CD14-positive monocyte (primary cell): ENCODE results near the gene FLYWCH2. TPM values are rescaled to one million over a fixed set of nuclear protein-coding genes. Genes with fewer than 3 reads are reported as not detected.
"Not testable (repeated sequence)": the region's sequence is repeated elsewhere in the genome, so short reads cannot be mapped to it uniquely, and the experiment has no call there.

Source experiments
- DNase-seq, 3 donors: peaks; one replicate each; pipeline ENCODE4 v3.0.0-alpha.2; 2011 to 2022
- H2AFZ ChIP-seq: 2 replicates; pipeline ENCODE4 v1.6.0; 2012; ENCODE audit warnings: mild to moderate bottlenecking, low read depth, low read length, inconsistent platforms; ENCODE audit not compliant: insufficient read depth, poor library complexity, severe bottlenecking
- H3K27ac ChIP-seq, 2 donors: 1 replicate in 1 of 2; 2 replicates in 1 of 2; pipeline ENCODE4 v1.5.1; 2012 to 2013; ENCODE audit warnings: low read length in 2 of 2, control low read depth in 1 of 2, inconsistent platforms in 1 of 2, low read depth in 1 of 2, mild to moderate bottlenecking in 1 of 2
- H3K27me3 ChIP-seq, 2 donors: one replicate each; pipeline versions ENCODE4 v1.6.0 to v1.6.1; 2011 to 2013; ENCODE audit warnings: low read length in 2 of 2; ENCODE audit not compliant: control insufficient read depth in 2 of 2, insufficient read depth in 2 of 2
- H3K36me3 ChIP-seq, 2 donors: replicated peaks in 1 of 2; 1 replicate in 1 of 2; 2 replicates in 1 of 2; pipeline versions ENCODE4 v1.5.1 to v1.6.1; 2012 to 2013; ENCODE audit warnings: low read length in 2 of 2, control low read depth in 1 of 2, inconsistent platforms in 1 of 2, mild to moderate bottlenecking in 1 of 2; ENCODE audit not compliant: insufficient read depth in 2 of 2, control insufficient read depth in 1 of 2
- H3K4me1 ChIP-seq, 2 donors: 1 replicate in 1 of 2; 2 replicates in 1 of 2; pipeline versions ENCODE4 v1.5.1 to v1.6.1; 2012 to 2013; ENCODE audit warnings: low read length in 2 of 2, control low read depth in 1 of 2, inconsistent platforms in 1 of 2, mild to moderate bottlenecking in 1 of 2, moderate library complexity in 1 of 2; ENCODE audit not compliant: insufficient read depth in 2 of 2, control insufficient read depth in 1 of 2
- H3K4me2 ChIP-seq: replicated peaks from 2 replicates; pipeline ENCODE3; 2012; ENCODE audit warnings: low read length, moderate library complexity, mild to moderate bottlenecking; ENCODE audit not compliant: poor library complexity, severe bottlenecking; ENCODE audit errors: extremely low read depth
- H3K4me3 ChIP-seq, 3 experiments: fragments of 200-600 bp in 1 of 3; sonication (generic) in 1 of 3; replicated peaks in 1 of 3; 1 replicate in 2 of 3; 2 replicates in 1 of 3; pipeline ENCODE4 v1.5.1; 2011 to 2013; ENCODE audit warnings: low read length in 3 of 3, mild to moderate bottlenecking in 3 of 3, control low read depth in 2 of 3, low read depth in 2 of 3, inconsistent platforms in 1 of 3, moderate library complexity in 1 of 3
- H3K79me2 ChIP-seq: 2 replicates; pipeline ENCODE4 v1.6.0; 2012; ENCODE audit warnings: mild to moderate bottlenecking, control low read depth, inconsistent platforms, low read length, moderate library complexity; ENCODE audit not compliant: insufficient read depth
- H3K9ac ChIP-seq: 2 replicates; pipeline ENCODE4 v1.6.0; 2017; ENCODE audit warnings: low read length, mild to moderate bottlenecking; ENCODE audit not compliant: insufficient read depth, poor library complexity, severe bottlenecking
- H3K9me3 ChIP-seq, 2 donors: replicated peaks in 1 of 2; 1 replicate in 1 of 2; 2 replicates in 1 of 2; pipeline versions ENCODE4 v1.5.1 to v1.6.1; 2012 to 2013; ENCODE audit warnings: low read length in 2 of 2, control low read depth in 1 of 2; ENCODE audit not compliant: control insufficient read depth in 1 of 2, insufficient read depth in 1 of 2
- H4K20me1 ChIP-seq: 2 replicates; pipeline ENCODE4 v1.6.0; 2012; ENCODE audit warnings: mild to moderate bottlenecking, low read length, control low read depth, moderate library complexity; ENCODE audit not compliant: insufficient read depth
- H3K27ac Mint-ChIP-seq, 7 donors: one replicate each; pipeline ENCODE4 v1.8.0; 2020; ENCODE audit warnings: mild to moderate bottlenecking in 7 of 7, mixed read lengths in 7 of 7, moderate library complexity in 6 of 7, inconsistent platforms in 2 of 7
- H3K27me3 Mint-ChIP-seq, 3 donors: one replicate each; pipeline ENCODE4 v1.8.0; 2021 to 2022; ENCODE audit warnings: low read depth in 3 of 3, mild to moderate bottlenecking in 3 of 3, mixed read lengths in 3 of 3, moderate library complexity in 3 of 3, inconsistent platforms in 1 of 3
- H3K36me3 Mint-ChIP-seq, 2 donors: one replicate each; pipeline ENCODE4 v1.8.0; 2020; ENCODE audit warnings: mixed read lengths in 2 of 2, inconsistent platforms in 1 of 2, mild to moderate bottlenecking in 1 of 2
- H3K4me1 Mint-ChIP-seq: one replicate; pipeline ENCODE4 v1.8.0; 2020; ENCODE audit warnings: mild to moderate bottlenecking, mixed read lengths
- H3K4me3 Mint-ChIP-seq, 2 donors: one replicate each; pipeline ENCODE4 v1.8.0; 2020; ENCODE audit warnings: mild to moderate bottlenecking in 2 of 2, mixed read lengths in 2 of 2, moderate library complexity in 1 of 2
- H3K9me3 Mint-ChIP-seq, 7 donors: one replicate each; pipeline ENCODE4 v1.8.0; 2020 to 2022; ENCODE audit warnings: mixed read lengths in 7 of 7, mild to moderate bottlenecking in 6 of 7, moderate library complexity in 6 of 7, inconsistent platforms in 2 of 7
- CTCF ChIP-seq: fragments of 200-600 bp; IDR thresholded peaks from one replicate; pipeline ENCODE4 v1.8.0; 2022; ENCODE audit warnings: antibody characterized with exemption, mild to moderate bottlenecking
- WGBS: methylation state at CpG from one replicate; pipeline ENCODE4 v1.1.5; 2013; ENCODE audit warnings: missing lambda C conversion rate; ENCODE audit not compliant: insufficient coverage; 5-methylcytosine and 5-hydroxymethylcytosine counted together
- intact Hi-C, 2 donors: fragments of 100-400 bp; cut with micrococcal nuclease; formaldehyde crosslinking; loops; one replicate each; pipeline versions ENCODE4 v1.15.0 to v1.15.1; 2023
- polyA plus RNA-seq, 3 donors: library from polyadenylated mRNA; depleted of rRNA in 1 of 3; unstranded in 2 of 3; stranded (reverse) in 1 of 3; fragments of 300-500 nt in 2 of 3; fragments of >200 nt in 1 of 3; fragmentation: Illumina TruSeq in 2 of 3; gene quantifications; 1 replicate in 2 of 3; 2 replicates in 1 of 3; pipeline ENCODE4 v1.2.3, GENCODE V29; 2012 to 2021

FLYWCH2 gene
- polyA plus RNA-seq, 3 donors: 10.9 to 14.8 (median 12.7) TPM

DNA sequence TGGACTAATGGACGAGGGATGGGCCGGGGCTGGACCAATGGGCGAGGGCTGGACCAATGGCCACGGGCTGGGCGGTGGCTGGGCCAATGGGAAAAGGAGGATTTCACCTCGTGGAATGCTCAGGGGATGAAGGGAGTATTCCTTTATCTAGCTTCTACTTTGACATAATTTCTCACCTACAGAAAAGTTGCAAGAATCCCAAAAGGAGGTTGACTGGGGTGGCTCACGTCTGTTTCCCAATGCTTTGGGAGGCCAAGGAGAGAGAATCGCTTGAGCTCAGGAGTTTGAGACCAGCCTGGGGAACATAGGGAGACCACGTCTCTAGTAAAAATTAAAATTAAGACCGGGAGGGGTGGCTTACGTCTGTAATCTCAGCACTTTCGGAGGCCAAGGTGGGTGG is 23.0 kb downstream of the FLYWCH2 start:
- no peaks in the 10 kb centered on the region for H3K36me3 Mint-ChIP-seq
- Histone ChIP-seq H3K9ac (no peak overlapping the region), H3K36me3 (no peaks in the 10 kb centered on the region), H3K4me1 (peaks cover 22 to 29% of the 10 kb centered on the region in 2 donors), H2AFZ (no peak overlapping the region), H3K9me3 (no peaks in the 10 kb centered on the region), H3K4me3 (no peak overlapping the region), H3K27me3 (no peaks in the 10 kb centered on the region), H3K27ac (no peak overlapping the region), H3K79me2 (no peaks in the 10 kb centered on the region), H3K4me2 (peak overlapping the region; percentile 17), H4K20me1 (no peaks in the 10 kb centered on the region)
- peak overlapping the region; percentile 74 to 85 (median 83) for H3K27ac Mint-ChIP-seq
- H3K27me3 Mint-ChIP-seq: peaks cover 0 to 1% (median 1%) of the 10 kb centered on the region in 3 donors
- intact Hi-C loops: loop anchor here in 1 of 2 donors (1.0 to 2.0 kb wide), 2 partner anchors 13 to 24 kb away; no protein-coding TSS in a partner anchor
- peak overlapping the region in 1 of 2 donors; percentile 53 for H3K4me3 Mint-ChIP-seq
- WGBS: 28% methylated on average over 5 of the region's 12 CpGs
- H3K9me3 Mint-ChIP-seq: peaks cover 0 to 5% (median 0%) of the 10 kb centered on the region in 7 donors
- no peak for DNase-seq
- H3K4me1 Mint-ChIP-seq: peaks cover 30% of the 10 kb centered on the region
- no peak for TF ChIP-seq CTCF

- Mint-ChIP-seq H3K4me1 (peaks cover 36% of the 10 kb centered on the region), H3K27ac (peak overlapping the region in 3 of 7 donors; percentile 42 to 84 (median 70))
- H3K27me3 Mint-ChIP-seq, intact Hi-C loops, H2AFZ ChIP-seq, H3K27ac ChIP-seq, H3K9me3 ChIP-seq, H3K9ac ChIP-seq, H3K36me3 ChIP-seq, H3K27me3 ChIP-seq, H3K36me3 Mint-ChIP-seq, H3K79me2 ChIP-seq, H3K9me3 Mint-ChIP-seq, H4K20me1 ChIP-seq, H3K4me3 ChIP-seq, H3K4me3 Mint-ChIP-seq, H3K4me2 ChIP-seq: not testable (repeated sequence)
- DNase-seq: peak; percentile 42 to 80 (median 49)
- WGBS: 0% methylated on average over 4 of the region's 17 CpGs
- H3K4me1 ChIP-seq: peaks cover 28 to 37% of the 10 kb centered on the region in 2 donors
- TF ChIP-seq CTCF: peak; percentile 73
Measured at GRCh38 chr16:2907084-2907753, 24.2 kb downstream of the FLYWCH2 start.
